ENCODE data around the gene GET3.

DNA sequence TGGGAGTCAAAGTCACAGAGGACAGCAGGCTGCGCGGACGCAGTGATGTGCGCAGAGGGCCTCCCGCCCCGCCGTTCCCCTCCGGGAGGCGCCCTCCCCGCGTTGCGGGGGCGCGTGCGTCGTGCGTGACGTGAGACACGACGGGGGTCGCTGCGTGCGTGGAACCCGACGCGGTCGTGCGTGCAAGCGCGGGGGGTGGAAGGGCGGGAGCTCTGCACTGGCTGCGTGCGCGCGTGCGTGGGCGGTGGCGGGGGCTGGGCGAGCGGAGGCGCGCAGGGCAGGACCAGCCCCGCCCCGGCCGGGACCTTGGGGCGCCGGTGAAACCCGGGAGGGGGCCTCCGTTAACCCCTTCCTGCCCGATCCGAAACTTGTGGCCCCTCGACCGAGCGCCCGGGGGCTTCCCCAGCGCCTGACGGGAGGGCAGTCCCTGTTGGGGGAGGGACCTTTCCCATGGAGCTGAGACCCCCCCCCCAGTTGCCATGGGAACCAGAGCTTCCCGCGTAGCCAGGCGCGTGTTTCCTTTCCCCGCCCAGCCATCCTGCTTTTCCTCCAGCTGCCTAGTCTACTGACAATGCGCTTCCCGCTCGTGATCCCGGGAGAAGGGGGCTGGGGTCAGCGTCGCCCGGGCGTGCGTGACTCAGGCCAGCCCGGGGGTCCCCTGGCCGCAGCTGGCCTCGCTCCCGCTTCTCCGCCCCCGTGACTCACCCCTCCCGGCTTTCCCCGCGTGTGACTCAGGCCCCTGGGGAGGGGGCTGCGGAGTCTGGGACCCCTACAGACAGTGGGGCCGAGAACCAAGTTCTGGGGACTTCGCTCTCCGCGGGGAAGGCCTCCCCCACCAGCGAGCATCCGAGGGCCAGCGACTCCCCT, 45.4 kb downstream of the GET3 start:
- TF ChIP-seq, protein P1, sequence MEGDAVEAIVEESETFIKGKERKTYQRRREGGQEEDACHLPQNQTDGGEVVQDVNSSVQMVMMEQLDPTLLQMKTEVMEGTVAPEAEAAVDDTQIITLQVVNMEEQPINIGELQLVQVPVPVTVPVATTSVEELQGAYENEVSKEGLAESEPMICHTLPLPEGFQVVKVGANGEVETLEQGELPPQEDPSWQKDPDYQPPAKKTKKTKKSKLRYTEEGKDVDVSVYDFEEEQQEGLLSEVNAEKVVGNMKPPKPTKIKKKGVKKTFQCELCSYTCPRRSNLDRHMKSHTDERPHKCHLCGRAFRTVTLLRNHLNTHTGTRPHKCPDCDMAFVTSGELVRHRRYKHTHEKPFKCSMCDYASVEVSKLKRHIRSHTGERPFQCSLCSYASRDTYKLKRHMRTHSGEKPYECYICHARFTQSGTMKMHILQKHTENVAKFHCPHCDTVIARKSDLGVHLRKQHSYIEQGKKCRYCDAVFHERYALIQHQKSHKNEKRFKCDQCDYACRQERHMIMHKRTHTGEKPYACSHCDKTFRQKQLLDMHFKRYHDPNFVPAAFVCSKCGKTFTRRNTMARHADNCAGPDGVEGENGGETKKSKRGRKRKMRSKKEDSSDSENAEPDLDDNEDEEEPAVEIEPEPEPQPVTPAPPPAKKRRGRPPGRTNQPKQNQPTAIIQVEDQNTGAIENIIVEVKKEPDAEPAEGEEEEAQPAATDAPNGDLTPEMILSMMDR (IDR thresholded peaks at IDR 0.05): peak in 1 of 3 donors; percentile 38
- TF ChIP-seq EP300 (IDR thresholded peaks at IDR 0.05): peak; percentile 94

Measured in ovary (tissue), 3 donors.